ENCODE results near the gene PDE6G.

Gene PDE6G

DNA sequence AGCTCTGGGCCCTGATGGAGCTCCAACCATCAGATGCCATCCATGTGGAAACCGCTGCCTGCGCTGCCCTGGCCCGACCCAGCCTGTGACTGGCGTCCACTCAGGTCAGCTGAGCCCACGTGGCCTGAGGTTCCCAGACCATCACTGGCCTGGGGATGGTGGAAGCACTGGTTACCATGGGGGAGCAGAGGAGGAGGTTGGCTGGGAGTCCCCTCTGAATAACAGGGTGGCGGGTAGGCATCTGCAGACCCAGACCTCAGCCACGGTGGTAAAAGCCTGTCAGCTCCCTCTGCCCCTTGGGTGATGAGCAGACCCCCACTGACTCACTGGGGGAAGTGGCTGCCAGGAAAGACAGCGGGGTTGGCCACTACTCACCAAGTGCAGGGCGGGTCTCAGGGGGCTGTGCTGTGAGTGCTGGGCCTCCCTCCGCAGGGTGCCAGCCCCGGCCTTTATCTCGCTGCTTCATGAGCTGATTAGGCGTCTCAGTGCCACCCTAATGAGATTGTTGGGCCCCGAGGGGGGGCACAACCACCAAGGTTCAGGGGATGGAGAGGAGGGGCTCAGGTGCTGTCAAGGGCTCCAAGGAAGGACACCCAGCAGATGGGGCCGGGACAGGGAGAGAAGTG lies at the start of gene PDE6G:
Gene PDE6G, minus strand, starts transcription at position 425 of the 626 bp plus-strand sequence. CDS start 3,237 bp downstream, outside the sequence.
- TF ChIP-seq ESRRG (CRISPR knock-in tag; IDR thresholded peaks at IDR 0.05), result no peak
- TF ChIP-seq, protein P1, sequence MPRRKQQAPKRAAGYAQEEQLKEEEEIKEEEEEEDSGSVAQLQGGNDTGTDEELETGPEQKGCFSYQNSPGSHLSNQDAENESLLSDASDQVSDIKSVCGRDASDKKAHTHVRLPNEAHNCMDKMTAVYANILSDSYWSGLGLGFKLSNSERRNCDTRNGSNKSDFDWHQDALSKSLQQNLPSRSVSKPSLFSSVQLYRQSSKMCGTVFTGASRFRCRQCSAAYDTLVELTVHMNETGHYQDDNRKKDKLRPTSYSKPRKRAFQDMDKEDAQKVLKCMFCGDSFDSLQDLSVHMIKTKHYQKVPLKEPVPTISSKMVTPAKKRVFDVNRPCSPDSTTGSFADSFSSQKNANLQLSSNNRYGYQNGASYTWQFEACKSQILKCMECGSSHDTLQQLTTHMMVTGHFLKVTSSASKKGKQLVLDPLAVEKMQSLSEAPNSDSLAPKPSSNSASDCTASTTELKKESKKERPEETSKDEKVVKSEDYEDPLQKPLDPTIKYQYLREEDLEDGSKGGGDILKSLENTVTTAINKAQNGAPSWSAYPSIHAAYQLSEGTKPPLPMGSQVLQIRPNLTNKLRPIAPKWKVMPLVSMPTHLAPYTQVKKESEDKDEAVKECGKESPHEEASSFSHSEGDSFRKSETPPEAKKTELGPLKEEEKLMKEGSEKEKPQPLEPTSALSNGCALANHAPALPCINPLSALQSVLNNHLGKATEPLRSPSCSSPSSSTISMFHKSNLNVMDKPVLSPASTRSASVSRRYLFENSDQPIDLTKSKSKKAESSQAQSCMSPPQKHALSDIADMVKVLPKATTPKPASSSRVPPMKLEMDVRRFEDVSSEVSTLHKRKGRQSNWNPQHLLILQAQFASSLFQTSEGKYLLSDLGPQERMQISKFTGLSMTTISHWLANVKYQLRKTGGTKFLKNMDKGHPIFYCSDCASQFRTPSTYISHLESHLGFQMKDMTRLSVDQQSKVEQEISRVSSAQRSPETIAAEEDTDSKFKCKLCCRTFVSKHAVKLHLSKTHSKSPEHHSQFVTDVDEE (CRISPR knock-in tag; IDR thresholded peaks at IDR 0.05), result no peak
- TF ChIP-seq BACH2 (CRISPR knock-in tag; IDR thresholded peaks at IDR 0.05; ENCODE audit: borderline replicate concordance), result no peak
- ATAC-seq, result no peak

DNA sequence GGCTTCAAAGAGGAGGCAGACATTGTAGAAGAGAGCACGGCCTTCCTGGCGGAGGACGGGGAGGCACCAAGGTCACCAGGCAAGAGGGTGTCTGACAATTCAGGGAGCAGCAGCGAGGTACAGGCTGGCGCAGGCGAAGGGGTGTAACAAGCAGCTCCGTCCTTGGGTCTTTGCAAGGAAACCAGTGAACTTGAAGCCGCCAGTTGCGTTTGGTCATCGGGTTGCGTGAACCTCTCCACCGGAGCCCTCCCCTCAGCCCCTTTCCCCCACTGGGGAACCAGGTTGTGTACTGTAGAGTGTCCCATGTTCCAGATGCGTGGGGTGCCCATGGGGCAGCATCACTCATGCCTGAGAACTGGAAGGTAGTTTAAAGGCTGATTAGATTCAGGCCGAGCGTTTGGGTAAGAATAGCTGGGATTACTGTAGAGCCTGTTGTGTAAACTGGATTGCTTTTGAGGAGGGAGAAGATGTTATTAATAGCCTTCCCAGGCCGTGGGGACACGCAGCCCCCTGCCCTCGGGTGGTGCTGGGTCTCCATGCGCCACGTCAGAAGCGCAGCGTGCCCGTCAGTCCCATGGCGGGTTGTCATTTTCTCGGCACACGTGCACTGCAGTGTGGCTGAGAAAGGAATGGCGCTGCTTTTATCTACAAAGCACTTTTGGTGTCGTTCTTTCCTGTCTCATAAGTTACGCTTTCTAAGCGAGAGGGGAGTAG lies 49.3 kb upstream of the PDE6G start:
- TF ChIP-seq ZNF8 (CRISPR knock-in tag; IDR thresholded peaks at IDR 0.05) (no peak), CSDC2 (CRISPR knock-in tag; IDR thresholded peaks at IDR 0.05) (no peak), GLIS3 (CRISPR knock-in tag; IDR thresholded peaks at IDR 0.05) (no peak)

GRCh38 chr17:81703747-81704654 lies 47.7 kb upstream of the PDE6G start:
- no peak for TF ChIP-seq ZNF8 (CRISPR knock-in tag; IDR thresholded peaks at IDR 0.05)
- TF ChIP-seq TOX (CRISPR knock-in tag; IDR thresholded peaks at IDR 0.05; ENCODE audit: borderline replicate concordance), result no peak
- no peak for TF ChIP-seq ZC3H10 (CRISPR knock-in tag; IDR thresholded peaks at IDR 0.05)
- TF ChIP-seq ARNTL (CRISPR knock-in tag; IDR thresholded peaks at IDR 0.05; ENCODE audit: borderline replicate concordance, low read depth), result no peak
- TF ChIP-seq TCF4 (CRISPR knock-in tag; IDR thresholded peaks at IDR 0.05; ENCODE audit: borderline replicate concordance), result no peak
- TF ChIP-seq ESRRG (CRISPR knock-in tag; IDR thresholded peaks at IDR 0.05), result no peak
- no peak for ATAC-seq

More for the DNA sequence above, 49.3 kb upstream of the PDE6G start:
- ATAC-seq, result no peak

GRCh38 chr17:81702934-81703746 lies 46.8 kb upstream of the PDE6G start, which contains the start of gene MRPL12:
Gene MRPL12, plus strand, starts transcription at chr17:81703367. Its CDS starts 135 bp downstream, at chr17:81703502.
- TF ChIP-seq CSDC2 (CRISPR knock-in tag; IDR thresholded peaks at IDR 0.05) (peak; percentile 10; the same call in 1 of the 2 replicates), ZFP30 (CRISPR knock-in tag; IDR thresholded peaks at IDR 0.05) (peak; percentile 19; the same call in 1 of the 2 replicates), GLIS3 (CRISPR knock-in tag; IDR thresholded peaks at IDR 0.05) (peak; percentile 16; the same call in 1 of the 2 replicates), TOX (CRISPR knock-in tag; IDR thresholded peaks at IDR 0.05; ENCODE audit: borderline replicate concordance) (0 out of 2 replicates have a peak, but pooled peaks have one; percentile 2), ESRRG (CRISPR knock-in tag; IDR thresholded peaks at IDR 0.05) (0 out of 2 replicates have a peak, but pooled peaks have one; percentile 47), ISL1 (CRISPR knock-in tag; IDR thresholded peaks at IDR 0.05) (no peak), ZFP3 (CRISPR knock-in tag; IDR thresholded peaks at IDR 0.05) (peak; percentile 51; the same call in 1 of the 2 replicates), ZNF565 (CRISPR knock-in tag; conservative IDR thresholded peaks at IDR 0.05; ENCODE audit: low read depth) (peak; percentile 70; the same call in 1 of the 2 replicates), ZNF8 (CRISPR knock-in tag; IDR thresholded peaks at IDR 0.05) (no peak), SNAI2 (CRISPR knock-in tag; IDR thresholded peaks at IDR 0.05) (no peak), BACH2 (CRISPR knock-in tag; IDR thresholded peaks at IDR 0.05; ENCODE audit: borderline replicate concordance) (no peak)
- TF ChIP-seq, protein P1 (CRISPR knock-in tag; IDR thresholded peaks at IDR 0.05), result no peak
- TF ChIP-seq, protein P2, sequence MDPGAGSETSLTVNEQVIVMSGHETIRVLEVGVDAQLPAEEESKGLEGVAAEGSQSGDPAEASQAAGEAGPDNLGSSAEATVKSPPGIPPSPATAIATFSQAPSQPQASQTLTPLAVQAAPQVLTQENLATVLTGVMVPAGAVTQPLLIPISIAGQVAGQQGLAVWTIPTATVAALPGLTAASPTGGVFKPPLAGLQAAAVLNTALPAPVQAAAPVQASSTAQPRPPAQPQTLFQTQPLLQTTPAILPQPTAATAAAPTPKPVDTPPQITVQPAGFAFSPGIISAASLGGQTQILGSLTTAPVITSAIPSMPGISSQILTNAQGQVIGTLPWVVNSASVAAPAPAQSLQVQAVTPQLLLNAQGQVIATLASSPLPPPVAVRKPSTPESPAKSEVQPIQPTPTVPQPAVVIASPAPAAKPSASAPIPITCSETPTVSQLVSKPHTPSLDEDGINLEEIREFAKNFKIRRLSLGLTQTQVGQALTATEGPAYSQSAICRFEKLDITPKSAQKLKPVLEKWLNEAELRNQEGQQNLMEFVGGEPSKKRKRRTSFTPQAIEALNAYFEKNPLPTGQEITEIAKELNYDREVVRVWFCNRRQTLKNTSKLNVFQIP (CRISPR knock-in tag; IDR thresholded peaks at IDR 0.05; ENCODE audit: borderline replicate concordance, low read depth), result peak; percentile 62; the same call in 1 of the 2 replicates
- TF ChIP-seq, protein P3, sequence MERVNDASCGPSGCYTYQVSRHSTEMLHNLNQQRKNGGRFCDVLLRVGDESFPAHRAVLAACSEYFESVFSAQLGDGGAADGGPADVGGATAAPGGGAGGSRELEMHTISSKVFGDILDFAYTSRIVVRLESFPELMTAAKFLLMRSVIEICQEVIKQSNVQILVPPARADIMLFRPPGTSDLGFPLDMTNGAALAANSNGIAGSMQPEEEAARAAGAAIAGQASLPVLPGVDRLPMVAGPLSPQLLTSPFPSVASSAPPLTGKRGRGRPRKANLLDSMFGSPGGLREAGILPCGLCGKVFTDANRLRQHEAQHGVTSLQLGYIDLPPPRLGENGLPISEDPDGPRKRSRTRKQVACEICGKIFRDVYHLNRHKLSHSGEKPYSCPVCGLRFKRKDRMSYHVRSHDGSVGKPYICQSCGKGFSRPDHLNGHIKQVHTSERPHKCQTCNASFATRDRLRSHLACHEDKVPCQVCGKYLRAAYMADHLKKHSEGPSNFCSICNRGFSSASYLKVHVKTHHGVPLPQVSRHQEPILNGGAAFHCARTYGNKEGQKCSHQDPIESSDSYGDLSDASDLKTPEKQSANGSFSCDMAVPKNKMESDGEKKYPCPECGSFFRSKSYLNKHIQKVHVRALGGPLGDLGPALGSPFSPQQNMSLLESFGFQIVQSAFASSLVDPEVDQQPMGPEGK (CRISPR knock-in tag; IDR thresholded peaks at IDR 0.05; ENCODE audit: borderline replicate concordance), result peak; percentile 52; the same call in 1 of the 2 replicates
- peak; percentile 90 for ATAC-seq
